ENCODE data around the gene EXOC3L2. TPM values are rescaled to one million over a fixed set of nuclear protein-coding genes. Genes with fewer than 3 reads are reported as not detected.

Gene EXOC3L2
- polyA plus RNA-seq, 3 donors = not detected

DNA sequence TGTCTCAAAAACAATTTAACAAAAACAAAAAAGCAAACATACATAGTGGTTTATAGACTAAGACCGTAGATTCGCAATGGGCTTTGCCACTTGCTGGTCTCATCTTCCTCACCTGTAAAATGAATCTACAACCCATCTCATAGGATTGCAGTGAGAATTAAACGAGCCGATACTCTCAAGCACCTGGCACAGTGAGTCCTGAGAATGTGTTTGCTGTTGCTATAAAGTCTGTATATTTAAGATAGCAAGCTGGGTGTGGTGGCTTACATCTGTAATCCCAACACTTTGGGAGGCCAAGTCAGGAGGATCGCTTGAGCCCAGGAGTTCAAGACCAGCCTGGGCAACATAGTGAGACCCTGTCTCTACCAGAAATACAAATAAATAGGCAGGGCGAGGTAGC lies 22.5 kb downstream of the EXOC3L2 start:
- no peaks in the 10 kb centered on the region for H3K36me3 ChIP-seq (replicated peaks in 1 of 2; ENCODE audit: control insufficient read depth in 1 of 2, insufficient read depth in 2 of 2, low read length in 2 of 2)
- H3K79me2 ChIP-seq (ENCODE audit: insufficient read depth, low read length) = no peaks in the 10 kb centered on the region
- intact Hi-C loops (cut with micrococcal nuclease) = no loop called here
- peaks cover 4 to 5% of the 10 kb centered on the region in 2 donors for H3K4me1 ChIP-seq (ENCODE audit: control insufficient read depth in 1 of 2, insufficient read depth in 2 of 2, low read length in 2 of 2)
- H3K9me3 ChIP-seq (replicated peaks in 1 of 2; ENCODE audit: control insufficient read depth in 1 of 2, insufficient read depth in 1 of 2, low read length in 2 of 2) = no peaks in the 10 kb centered on the region
- Mint-ChIP-seq H3K4me3 (no peak overlapping the region), H3K36me3 (no peaks in the 10 kb centered on the region), H3K27ac (no peak overlapping the region), H3K4me1 (peaks cover 7% of the 10 kb centered on the region), H3K9me3 (peaks cover 0 to 2% (median 0%) of the 10 kb centered on the region in 7 donors), H3K27me3 (ENCODE audit: low read depth in 3 of 3) (peaks cover 23 to 33% (median 27%) of the 10 kb centered on the region in 3 donors)
- peaks cover 0 to 3% of the 10 kb centered on the region in 2 donors for H3K27me3 ChIP-seq (ENCODE audit: control insufficient read depth in 2 of 2, insufficient read depth in 2 of 2, low read length in 2 of 2)
- no peak overlapping the region for H2AFZ ChIP-seq (ENCODE audit: insufficient read depth, low read depth, low read length, poor library complexity, severe bottlenecking)
- no peaks in the 10 kb centered on the region for H4K20me1 ChIP-seq (ENCODE audit: insufficient read depth, low read length)
- H3K27ac ChIP-seq (ENCODE audit: low read depth in 1 of 2, low read length in 2 of 2) = no peak overlapping the region
- WGBS (ENCODE audit: insufficient coverage) = 100% methylated on average over 1 of the region's 6 CpGs
- H3K9ac ChIP-seq (ENCODE audit: insufficient read depth, low read length, poor library complexity, severe bottlenecking) = no peak overlapping the region
- H3K4me3 ChIP-seq (replicated peaks in 1 of 3; ENCODE audit: low read depth in 2 of 3, low read length in 3 of 3) = no peak overlapping the region
- TF ChIP-seq, protein P1, sequence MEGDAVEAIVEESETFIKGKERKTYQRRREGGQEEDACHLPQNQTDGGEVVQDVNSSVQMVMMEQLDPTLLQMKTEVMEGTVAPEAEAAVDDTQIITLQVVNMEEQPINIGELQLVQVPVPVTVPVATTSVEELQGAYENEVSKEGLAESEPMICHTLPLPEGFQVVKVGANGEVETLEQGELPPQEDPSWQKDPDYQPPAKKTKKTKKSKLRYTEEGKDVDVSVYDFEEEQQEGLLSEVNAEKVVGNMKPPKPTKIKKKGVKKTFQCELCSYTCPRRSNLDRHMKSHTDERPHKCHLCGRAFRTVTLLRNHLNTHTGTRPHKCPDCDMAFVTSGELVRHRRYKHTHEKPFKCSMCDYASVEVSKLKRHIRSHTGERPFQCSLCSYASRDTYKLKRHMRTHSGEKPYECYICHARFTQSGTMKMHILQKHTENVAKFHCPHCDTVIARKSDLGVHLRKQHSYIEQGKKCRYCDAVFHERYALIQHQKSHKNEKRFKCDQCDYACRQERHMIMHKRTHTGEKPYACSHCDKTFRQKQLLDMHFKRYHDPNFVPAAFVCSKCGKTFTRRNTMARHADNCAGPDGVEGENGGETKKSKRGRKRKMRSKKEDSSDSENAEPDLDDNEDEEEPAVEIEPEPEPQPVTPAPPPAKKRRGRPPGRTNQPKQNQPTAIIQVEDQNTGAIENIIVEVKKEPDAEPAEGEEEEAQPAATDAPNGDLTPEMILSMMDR (IDR thresholded peaks at IDR 0.05) = no peak
- no peak for DNase-seq
- no peak overlapping the region for H3K4me2 ChIP-seq (replicated peaks; ENCODE audit: extremely low read depth, low read length, poor library complexity, severe bottlenecking)

DNA sequence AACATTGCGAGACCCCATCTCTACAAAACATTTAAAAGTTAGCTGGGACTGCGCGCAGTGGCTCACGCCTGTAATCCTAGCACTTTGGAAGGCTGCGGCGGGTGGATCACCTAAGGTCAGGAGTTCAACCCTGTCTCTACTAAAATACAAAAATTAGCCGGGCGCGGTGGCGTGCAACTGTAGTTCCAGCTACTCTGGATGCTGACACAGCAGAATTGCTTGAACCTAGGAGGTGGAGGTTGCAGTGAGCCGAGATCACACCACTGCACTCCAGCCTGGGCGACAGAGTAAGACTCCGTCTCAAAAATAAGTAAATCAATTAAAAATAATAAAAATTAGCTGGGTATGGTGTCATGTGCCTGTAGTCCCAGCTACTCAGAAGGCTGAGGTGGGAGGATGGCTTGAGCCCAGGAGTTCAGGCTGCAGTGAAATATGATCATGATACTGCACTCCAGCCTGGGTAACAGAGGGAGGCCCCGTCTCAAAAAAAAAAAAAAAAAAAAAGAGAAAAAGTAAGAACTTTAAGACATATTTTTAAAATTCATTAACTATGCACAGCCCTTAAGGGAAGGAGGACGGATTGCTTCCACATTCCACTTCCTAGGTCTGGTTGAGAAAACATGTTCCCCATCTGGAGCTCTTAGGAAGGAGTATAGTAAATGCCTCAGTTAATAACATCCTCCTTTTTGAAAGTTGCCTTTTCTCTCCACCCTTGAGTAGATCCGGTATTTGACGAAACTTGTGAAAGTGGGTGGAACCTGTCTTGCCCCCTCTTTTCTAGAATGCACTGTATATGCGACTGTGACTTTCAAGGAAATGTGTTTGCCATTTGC lies 26.1 kb downstream of the EXOC3L2 start:
- 96% methylated on average over 8 of the region's 18 CpGs for WGBS (ENCODE audit: insufficient coverage)
- Histone ChIP-seq H3K9me3 (replicated peaks in 1 of 2; ENCODE audit: control insufficient read depth in 1 of 2, insufficient read depth in 1 of 2, low read length in 2 of 2) (no peaks in the 10 kb centered on the region), H2AFZ (ENCODE audit: insufficient read depth, low read depth, low read length, poor library complexity, severe bottlenecking) (no peak overlapping the region), H3K27me3 (ENCODE audit: control insufficient read depth in 2 of 2, insufficient read depth in 2 of 2, low read length in 2 of 2) (peaks cover 17 to 33% of the 10 kb centered on the region in 2 donors), H3K27ac (ENCODE audit: low read depth in 1 of 2, low read length in 2 of 2) (no peak overlapping the region), H3K4me1 (ENCODE audit: control insufficient read depth in 1 of 2, insufficient read depth in 2 of 2, low read length in 2 of 2) (peaks cover 4 to 5% of the 10 kb centered on the region in 2 donors), H4K20me1 (ENCODE audit: insufficient read depth, low read length) (no peaks in the 10 kb centered on the region), H3K4me3 (replicated peaks in 1 of 3; ENCODE audit: low read depth in 2 of 3, low read length in 3 of 3) (no peak overlapping the region), H3K79me2 (ENCODE audit: insufficient read depth, low read length) (no peaks in the 10 kb centered on the region), H3K4me2 (replicated peaks; ENCODE audit: extremely low read depth, low read length, poor library complexity, severe bottlenecking) (no peak overlapping the region), H3K36me3 (replicated peaks in 1 of 2; ENCODE audit: control insufficient read depth in 1 of 2, insufficient read depth in 2 of 2, low read length in 2 of 2) (no peaks in the 10 kb centered on the region), H3K9ac (ENCODE audit: insufficient read depth, low read length, poor library complexity, severe bottlenecking) (no peak overlapping the region)
- H3K27me3 Mint-ChIP-seq (ENCODE audit: low read depth in 3 of 3) = peaks cover 56 to 66% (median 58%) of the 10 kb centered on the region in 3 donors
- intact Hi-C loops (cut with micrococcal nuclease) = no loop called here
- peaks cover 0 to 2% of the 10 kb centered on the region in 2 donors for H3K36me3 Mint-ChIP-seq
- H3K27ac Mint-ChIP-seq = no peak overlapping the region
- H3K4me1 Mint-ChIP-seq = peaks cover 10% of the 10 kb centered on the region
- peak overlapping the region in 1 of 2 donors; percentile 30 for H3K4me3 Mint-ChIP-seq
- TF ChIP-seq, protein P1 (IDR thresholded peaks at IDR 0.05) = no peak
- DNase-seq = peak in 1 of 3 donors; percentile 7
- peaks cover 0 to 6% (median 2%) of the 10 kb centered on the region in 7 donors for H3K9me3 Mint-ChIP-seq

All from CD14-positive monocyte (primary cell).